NCI-H187 (cell line): ENCODE results near the gene C5orf15.
A peak's percentile ranks its signal among the peaks of the same experiment; 100 is the strongest.

ENCODE experiments used
- DNase-seq, 2 experiments: peaks; one replicate each; lab custom pipeline; 2025; lab: John Stamatoyannopoulos, UW

C5orf15 gene

DNA sequence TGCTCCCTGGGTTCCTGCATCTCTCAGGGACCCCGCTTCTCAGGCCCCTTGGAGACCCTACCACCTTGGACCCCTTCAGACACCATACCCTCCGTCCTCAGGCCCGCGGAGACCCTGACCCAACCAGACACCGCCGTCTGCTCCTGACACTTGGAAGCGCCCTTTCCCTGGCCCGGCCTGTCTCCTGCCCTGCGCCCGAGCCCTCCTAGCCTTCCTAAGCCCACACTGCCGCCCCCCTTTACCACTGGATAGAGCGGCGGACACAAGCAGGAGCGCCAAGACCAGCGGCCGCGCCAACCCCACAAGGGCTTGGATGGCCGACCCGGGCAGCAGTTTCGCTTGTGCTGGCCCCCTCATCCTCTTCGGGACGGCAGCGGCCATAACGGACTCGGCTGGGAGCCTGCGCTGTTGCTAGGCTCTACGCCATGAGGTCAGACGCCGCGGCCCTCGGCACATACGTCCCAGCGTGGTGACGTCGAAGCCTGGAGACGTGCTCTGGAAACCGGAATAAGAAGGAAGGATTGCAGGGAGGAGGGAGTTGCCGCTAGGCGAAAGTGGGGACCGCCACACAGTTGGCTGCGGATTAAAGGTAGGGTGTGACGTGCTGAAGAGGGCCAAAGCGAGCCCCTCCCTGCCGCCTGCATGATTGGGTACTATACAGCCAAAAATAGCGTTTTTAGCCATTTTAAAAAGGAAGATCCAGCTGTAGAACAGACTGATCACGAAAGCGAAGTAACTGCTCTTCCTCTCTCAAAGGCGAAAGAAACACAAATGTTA is at the start of gene C5orf15:
Gene C5orf15 (minus strand): TSS at position 422 of the 777 bp plus-strand sequence. CDS start 41 bp downstream, at position 381.
- peak; percentile 63 to 86 for DNase-seq

DNA sequence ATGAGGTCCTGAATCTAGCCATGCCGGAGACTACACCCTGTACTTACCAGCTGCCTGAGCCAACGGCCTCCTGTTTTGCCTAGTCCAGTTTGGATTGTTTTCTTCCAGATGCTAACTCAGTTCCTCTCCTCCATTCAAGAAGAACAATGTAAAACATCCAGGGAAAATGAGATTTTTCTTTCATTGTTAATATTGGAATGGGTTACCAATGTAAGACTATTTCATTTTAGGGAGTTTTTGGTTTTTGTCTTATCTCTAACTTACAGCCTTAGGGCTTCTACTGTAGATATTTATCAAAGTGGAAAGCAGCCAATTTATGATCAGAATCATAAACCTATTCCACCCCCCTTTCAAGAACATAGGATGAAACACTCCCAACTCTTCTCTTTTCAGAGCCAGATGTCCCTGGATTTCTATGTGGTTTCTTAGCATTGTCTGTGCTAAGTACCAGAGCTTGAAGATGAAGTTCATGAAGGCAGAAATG is 39.9 kb upstream of the C5orf15 start:
- DNase-seq, result no peak

DNA sequence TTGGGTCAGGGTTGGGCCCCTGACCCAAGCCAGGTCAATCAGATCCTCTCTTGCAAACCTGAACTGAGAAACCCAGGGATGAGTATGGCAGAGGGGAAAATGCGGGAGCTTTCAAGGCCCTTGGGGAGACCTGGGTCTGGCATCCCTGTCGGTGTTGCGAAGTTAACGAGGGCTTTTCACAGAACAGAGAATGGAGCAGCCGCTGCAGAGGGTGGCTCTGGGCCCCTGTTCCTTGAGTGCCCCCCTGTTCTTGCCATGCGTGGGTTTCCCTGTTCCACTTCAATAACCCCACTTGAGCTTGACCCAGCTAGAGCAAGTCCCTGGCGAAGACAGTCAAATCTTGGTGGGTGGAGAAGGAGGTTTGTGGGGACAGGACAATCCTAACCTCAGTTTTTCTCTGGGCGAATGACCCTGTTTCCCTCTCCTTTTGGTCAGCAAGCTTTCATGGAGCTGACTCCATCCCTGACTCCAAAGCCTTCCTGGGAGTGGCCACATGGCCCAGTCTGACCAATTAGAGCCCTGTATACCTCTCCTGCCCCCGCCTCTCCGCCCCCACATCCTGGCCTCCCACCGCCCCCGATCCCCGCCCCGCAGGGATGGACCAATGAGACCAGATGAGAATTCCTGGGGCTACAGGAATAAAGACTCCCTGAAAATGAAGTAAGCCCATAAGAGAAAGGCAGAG is 39.3 kb upstream of the C5orf15 start:
- DNase-seq, result no peak

DNA sequence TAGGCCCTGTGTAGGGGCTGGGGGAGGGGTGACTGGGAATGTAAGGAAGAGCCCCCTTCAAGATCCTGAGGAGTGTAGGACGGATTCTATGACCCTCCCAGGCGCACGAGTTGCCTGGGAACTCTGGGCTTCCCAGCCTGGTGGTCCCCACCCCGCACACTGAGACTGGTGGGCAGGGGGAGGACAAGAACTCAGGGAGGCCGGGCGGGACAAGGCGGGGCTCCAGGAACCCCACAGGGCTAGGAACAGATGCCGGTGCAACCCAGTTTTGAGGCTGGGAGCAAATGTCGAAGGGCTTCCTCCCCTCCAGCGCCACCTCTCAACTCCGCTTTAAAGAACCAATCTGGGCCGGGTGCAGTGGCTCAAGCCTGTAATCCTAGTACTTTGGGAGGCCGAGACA is 37.7 kb upstream of the C5orf15 start:
- DNase-seq, result no peak

GRCh38 chr5:134005417-134006061 is 37.1 kb upstream of the C5orf15 start:
- no peak for DNase-seq

- peak; percentile 28 to 32 for DNase-seq
Measured at GRCh38 chr5:134004626-134005416, 36.4 kb upstream of the C5orf15 start, which contains the start of gene VDAC1. TSS of gene VDAC1 (minus strand) at chr5:134004975. CDS start at chr5:133993012, 11,963 bp downstream.

GRCh38 chr5:134003817-134004625 is 35.6 kb upstream of the C5orf15 start:
- DNase-seq, result no peak

- DNase-seq, result no peak
Measured at GRCh38 chr5:134003064-134003816, 34.8 kb upstream of the C5orf15 start.

DNA sequence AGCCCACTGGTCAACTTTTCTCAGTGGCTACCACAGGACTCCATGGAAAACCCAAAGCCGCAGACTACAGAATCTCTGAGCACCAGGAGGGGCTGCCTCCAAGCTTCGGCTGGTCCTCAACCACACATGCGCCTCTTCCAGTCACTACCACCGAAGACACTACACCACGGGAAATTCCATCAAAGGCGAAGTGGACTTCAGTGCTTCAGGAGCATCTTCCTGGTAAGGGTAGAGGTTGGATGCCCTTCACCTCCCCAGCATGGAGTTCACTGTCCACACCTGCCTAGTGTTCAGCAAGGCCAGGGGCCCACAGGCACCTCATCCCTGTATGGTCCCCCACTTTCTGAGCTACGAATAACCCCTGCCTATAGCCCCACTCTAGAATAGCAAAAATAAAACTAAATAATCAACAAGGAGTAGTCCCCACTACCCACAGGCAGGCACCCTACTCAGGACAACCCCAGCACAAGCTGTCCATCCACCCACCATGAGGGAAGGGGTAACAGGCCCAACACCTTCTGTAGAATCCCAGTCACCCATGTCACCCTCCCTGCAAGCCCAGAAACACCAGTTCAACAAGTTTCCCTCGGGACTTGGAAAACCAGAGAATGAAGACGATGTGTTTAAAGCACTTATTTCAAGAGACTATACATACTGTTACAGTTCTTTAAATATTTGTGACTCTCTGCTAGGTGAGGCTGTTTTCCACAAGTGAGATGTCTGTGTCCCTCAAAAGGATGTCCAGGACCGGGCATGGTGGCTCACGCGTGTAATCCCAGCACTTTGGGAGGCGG is 33.7 kb upstream of the C5orf15 start:
- DNase-seq, result no peak

DNA sequence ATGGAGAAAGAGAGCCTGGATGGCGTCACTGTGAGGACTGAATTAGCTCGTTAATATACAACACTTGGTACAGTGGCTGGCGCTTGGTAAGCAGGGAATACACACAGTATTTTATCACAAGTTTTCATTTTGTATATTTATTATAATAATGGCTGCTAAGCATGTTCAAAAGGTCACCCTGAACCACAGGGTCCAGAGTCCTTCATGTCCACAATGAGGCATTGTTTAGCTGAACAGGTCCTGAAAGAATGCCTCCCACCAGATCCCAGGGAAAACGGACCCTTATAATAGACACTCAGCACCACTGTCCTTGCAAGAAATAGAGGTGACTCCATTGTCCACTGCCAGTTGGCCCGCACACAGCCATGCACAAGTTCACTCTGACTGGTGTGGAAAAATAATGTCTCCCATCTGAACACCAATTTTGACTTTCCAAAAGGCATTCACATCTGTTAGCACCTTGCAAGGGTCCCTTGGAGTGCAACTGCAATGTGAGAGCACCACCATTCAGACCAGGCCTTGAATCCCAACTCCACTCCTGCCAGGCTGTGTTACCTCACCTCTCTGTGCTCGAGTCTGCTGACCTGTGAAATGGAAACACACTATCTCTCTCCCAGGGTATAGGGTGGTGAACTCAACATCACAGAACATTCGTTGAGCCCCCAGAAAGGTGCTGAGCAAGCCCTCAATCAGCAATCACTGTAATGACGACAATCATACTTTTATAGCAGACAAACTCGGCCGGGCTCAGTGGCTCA is 32.5 kb upstream of the C5orf15 start:
- DNase-seq, result no peak

DNA sequence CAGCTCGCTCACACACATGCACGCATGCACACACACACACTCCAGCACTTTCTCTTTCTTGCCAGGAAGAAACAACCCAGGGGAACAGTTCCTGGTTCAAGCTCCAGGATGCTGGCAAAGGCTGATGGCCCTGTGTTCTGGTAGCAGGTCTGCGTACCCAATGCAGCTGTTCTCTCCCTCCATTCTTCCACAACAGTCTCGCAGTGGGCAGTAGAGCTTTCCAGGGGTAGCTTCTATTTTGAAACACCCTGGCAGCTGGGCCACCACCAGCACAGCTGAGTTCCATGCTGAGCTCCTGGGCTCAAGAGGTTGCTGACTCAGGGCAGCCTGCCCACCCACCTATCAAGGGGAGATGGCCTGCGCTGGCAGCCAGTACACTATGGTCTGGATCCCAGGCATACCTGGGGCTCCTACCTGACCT is 31.7 kb upstream of the C5orf15 start:
- DNase-seq, result no peak

- DNase-seq, result no peak
Measured at GRCh38 chr5:133998807-133999206, 30.4 kb upstream of the C5orf15 start.

DNA sequence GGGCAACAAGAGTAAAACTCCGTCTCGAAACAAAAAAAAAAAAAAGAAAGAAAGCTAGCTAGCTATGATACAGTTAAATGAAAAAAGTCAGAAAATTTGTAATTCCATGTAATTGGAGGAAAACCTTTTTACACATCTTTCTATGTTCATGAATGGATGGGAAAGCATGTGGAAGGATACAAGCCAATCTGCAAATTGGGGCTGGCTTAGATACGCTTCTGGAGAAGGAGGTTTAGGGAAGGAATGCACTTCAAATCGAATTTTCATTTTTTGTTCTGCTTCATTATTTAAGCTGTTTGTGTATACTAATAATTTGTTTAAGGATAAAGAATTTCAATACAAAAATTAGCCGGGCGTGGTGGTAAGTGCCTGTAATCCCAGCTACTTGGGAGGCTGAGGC is 29.6 kb upstream of the C5orf15 start:
- no peak for DNase-seq

DNA sequence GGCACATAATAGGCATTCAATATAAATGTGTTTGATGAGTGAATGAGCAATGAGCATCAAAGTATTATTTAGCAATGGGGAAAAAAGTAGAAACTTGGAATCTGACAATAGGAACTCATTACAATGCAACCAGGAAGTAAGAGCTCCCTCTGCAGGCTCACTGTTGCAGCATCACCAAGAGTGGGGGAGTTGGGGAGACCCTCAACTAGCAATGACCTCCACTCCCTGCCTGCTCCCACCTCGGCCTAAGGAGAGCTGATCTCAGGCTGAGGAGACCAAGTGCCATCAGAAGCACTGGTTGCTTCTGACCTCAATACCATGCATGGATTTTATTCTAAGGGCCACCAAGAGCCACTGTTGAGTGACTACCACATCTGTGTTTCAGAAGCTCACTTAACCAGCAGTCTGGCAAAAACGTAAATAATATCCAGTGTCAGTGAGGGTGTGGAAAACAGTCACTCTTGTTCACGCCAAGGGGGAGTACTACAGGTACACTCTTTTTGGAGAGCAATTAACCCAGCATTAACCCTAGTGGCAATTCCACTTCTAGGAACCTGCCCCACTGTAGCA is 28.3 kb upstream of the C5orf15 start:
- no peak for DNase-seq

- DNase-seq, result no peak
Measured at GRCh38 chr5:133995883-133996563, 27.6 kb upstream of the C5orf15 start.

DNA sequence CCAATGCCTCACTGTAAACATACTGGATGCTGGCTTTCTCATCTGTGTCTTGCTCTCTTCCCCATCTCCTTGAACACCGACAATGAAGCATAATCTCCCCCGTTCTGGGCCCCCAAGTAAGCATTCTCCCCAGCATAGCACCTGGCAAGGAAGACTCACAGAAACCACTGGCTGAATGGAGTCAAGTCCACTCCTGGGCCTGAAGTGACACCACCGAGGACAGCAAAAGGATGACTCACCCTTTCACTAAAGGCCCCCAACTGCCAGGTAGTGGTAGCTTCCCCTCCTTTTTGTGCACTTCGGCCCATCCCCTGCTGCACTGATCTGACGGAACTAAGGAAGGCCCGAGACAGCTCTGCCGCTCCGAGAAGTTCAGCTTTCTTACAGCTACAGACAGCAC is 26.9 kb upstream of the C5orf15 start:
- DNase-seq, result no peak

GRCh38 chr5:133994990-133995333 is 26.5 kb upstream of the C5orf15 start:
- no peak for DNase-seq
